ENCODE measurements around the gene FAM135A. TPM values are rescaled to one million over a fixed set of nuclear protein-coding genes. Genes with fewer than 3 reads are reported as not detected.
"Not testable (repeated sequence)": the region's sequence is repeated elsewhere in the genome, so short reads cannot be mapped to it uniquely, and the experiment has no call there.

The FAM135A gene
- total RNA-seq, 2 donors from 2014 or later: 19.5 TPM

GRCh38 chr6:70547905-70548304 is 134.6 kb downstream of the FAM135A start:
- Histone ChIP-seq H3K4me1 (no peaks in the 10 kb centered on the region), H3K27ac (no peak overlapping the region), H3K4me3 (no peak overlapping the region), H3K27me3 (no peaks in the 10 kb centered on the region), H3K9me3 (no peaks in the 10 kb centered on the region), H3K36me3 (no peaks in the 10 kb centered on the region)
- DNase-seq (ENCODE audit: low spot score): no peak
- no peak for TF ChIP-seq CTCF (IDR thresholded peaks at IDR 0.05)

GRCh38 chr6:70549327-70549726 is 136.0 kb downstream of the FAM135A start:
- no peak overlapping the region for H3K27ac ChIP-seq
- no peak for TF ChIP-seq CTCF (IDR thresholded peaks at IDR 0.05)
- DNase-seq (ENCODE audit: low spot score): no peak
- no peaks in the 10 kb centered on the region for H3K4me1 ChIP-seq
- no peaks in the 10 kb centered on the region for H3K36me3 ChIP-seq
- no peak overlapping the region for H3K4me3 ChIP-seq
- H3K9me3 ChIP-seq: no peaks in the 10 kb centered on the region
- no peaks in the 10 kb centered on the region for H3K27me3 ChIP-seq

GRCh38 chr6:70551566-70551965 is 138.3 kb downstream of the FAM135A start:
- no peaks in the 10 kb centered on the region for H3K4me1 ChIP-seq
- H3K9me3 ChIP-seq: no peaks in the 10 kb centered on the region
- peak in 1 of 2 donors; percentile 21 for TF ChIP-seq CTCF (IDR thresholded peaks at IDR 0.05)
- no peaks in the 10 kb centered on the region for H3K27me3 ChIP-seq
- H3K36me3 ChIP-seq: no peaks in the 10 kb centered on the region
- H3K4me3 ChIP-seq: no peak overlapping the region
- peak overlapping the region in 1 of 2 donors; percentile 29 for H3K27ac ChIP-seq
- DNase-seq (ENCODE audit: low spot score): no peak

GRCh38 chr6:70552286-70552940 is 139.1 kb downstream of the FAM135A start:
- H3K9me3 ChIP-seq; H3K36me3 ChIP-seq; DNase-seq (ENCODE audit: low spot score); H3K4me1 ChIP-seq; H3K27me3 ChIP-seq: not testable (repeated sequence)
- H3K4me3 ChIP-seq: peak overlapping the region in 1 of 2 donors; percentile 18
- H3K27ac ChIP-seq: peak overlapping the region; percentile 29 to 61

- Histone ChIP-seq H3K4me1 (no peaks in the 10 kb centered on the region), H3K27ac (peak overlapping the region; percentile 29 to 61), H3K36me3 (no peaks in the 10 kb centered on the region), H3K9me3 (no peaks in the 10 kb centered on the region), H3K4me3 (no peak overlapping the region), H3K27me3 (no peaks in the 10 kb centered on the region)
- no peak for TF ChIP-seq CTCF (IDR thresholded peaks at IDR 0.05)
- DNase-seq (ENCODE audit: low spot score): no peak
Measured at GRCh38 chr6:70552974-70553373, 139.7 kb downstream of the FAM135A start.

GRCh38 chr6:70557998-70558397 is 144.7 kb downstream of the FAM135A start:
- no peak overlapping the region for H3K27ac ChIP-seq
- no peak overlapping the region for H3K4me3 ChIP-seq
- H3K9me3 ChIP-seq: no peaks in the 10 kb centered on the region
- H3K36me3 ChIP-seq: no peaks in the 10 kb centered on the region
- H3K4me1 ChIP-seq: no peaks in the 10 kb centered on the region
- no peak for DNase-seq (ENCODE audit: low spot score)
- H3K27me3 ChIP-seq: no peaks in the 10 kb centered on the region
- TF ChIP-seq CTCF (IDR thresholded peaks at IDR 0.05): no peak

GRCh38 chr6:70562401-70562800 is 149.1 kb downstream of the FAM135A start:
- DNase-seq (ENCODE audit: low spot score); H3K27me3 ChIP-seq; H3K4me3 ChIP-seq; H3K4me1 ChIP-seq; H3K36me3 ChIP-seq; H3K9me3 ChIP-seq; H3K27ac ChIP-seq: not testable (repeated sequence)
